PC-3 (cell line): ENCODE measurements around the gene RANGAP1. TPM values are rescaled to one million over a fixed set of nuclear protein-coding genes. Genes with fewer than 3 reads are reported as not detected.

ENCODE experiments used
- ATAC-seq: fragments of 200-7000 bp; cut with Tn5 transposase; 2 replicates; pipeline ENCODE4 v1.9.1; 2020; ENCODE audit warnings: mild to moderate bottlenecking, moderate library complexity
- BruUV-seq: library from RNA; stranded (reverse); fragments of 400-500 nt; replicated peaks from 2 replicates; lab custom pipeline; 2021; lab: Mats Ljungman, UMichigan
- CTCF ChIA-PET: fragments of 300-600 bp; sonication (Branson Sonifier 250); formaldehyde crosslinking; loops from one replicate; lab custom pipeline; 2022; ENCODE audit warnings: antibody characterized with exemption; lab: Charles Lee
- POLR2A ChIA-PET: fragments of 300-600 bp; sonication (Branson Sonifier 250); formaldehyde crosslinking; loops from one replicate; lab custom pipeline; 2022; ENCODE audit warnings: antibody characterized with exemption; ENCODE audit not compliant: unreplicated experiment; lab: Charles Lee
- DNase-seq: peaks from one replicate; pipeline ENCODE4 v3.0.0-alpha.2; 2015
- H2AFZ ChIP-seq: fragments of 300-600 bp; sonication (generic); 2 replicates; pipeline ENCODE4 v1.6.0; 2016; ENCODE audit warnings: antibody characterized with exemption, low read length
- H3F3A ChIP-seq: fragments of 300-600 bp; sonication (generic); one replicate; pipeline ENCODE4 v1.6.0; 2017; ENCODE audit warnings: antibody characterized with exemption, low read length, control low read depth, mild to moderate bottlenecking; ENCODE audit not compliant: unreplicated experiment
- H3K27ac ChIP-seq: fragments of 300-600 bp; sonication (generic); 2 replicates; pipeline ENCODE4 v1.5.1; 2016; ENCODE audit warnings: mild to moderate bottlenecking, low read length
- H3K27me3 ChIP-seq: fragments of 300-600 bp; sonication (generic); 2 replicates; pipeline ENCODE4 v1.6.1; 2016; ENCODE audit warnings: low read length, mixed read lengths
- H3K36me3 ChIP-seq: fragments of 300-600 bp; sonication (generic); 2 replicates; pipeline ENCODE4 v1.6.1; 2016; ENCODE audit warnings: low read depth, mixed run types, low read length, mixed read lengths
- H3K4me1 ChIP-seq: fragments of 300-600 bp; sonication (generic); 2 replicates; pipeline ENCODE4 v1.5.1; 2016; ENCODE audit warnings: low read length; ENCODE audit not compliant: insufficient read depth
- H3K4me2 ChIP-seq: fragments of 300-600 bp; sonication (generic); 2 replicates; pipeline ENCODE4 v1.6.0; 2016; ENCODE audit warnings: low read length
- H3K4me3 ChIP-seq: fragments of 300-600 bp; sonication (generic); 2 replicates; pipeline ENCODE4 v1.5.1; 2016; ENCODE audit warnings: mild to moderate bottlenecking, low read length, mixed read lengths
- H3K79me2 ChIP-seq: fragments of 300-600 bp; sonication (generic); 2 replicates; pipeline ENCODE4 v1.6.1; 2017; ENCODE audit warnings: low read length, mixed read lengths
- H3K9ac ChIP-seq: fragments of 300-600 bp; sonication (generic); 2 replicates; pipeline ENCODE4 v1.6.0; 2016; ENCODE audit warnings: mild to moderate bottlenecking, low read length
- H3K9me2 ChIP-seq: fragments of 300-600 bp; sonication (generic); replicated peaks from 2 replicates; pipeline ENCODE4 v1.6.1; 2016; ENCODE audit warnings: mixed run types, low read length, mixed read lengths
- H3K9me3 ChIP-seq: fragments of 300-600 bp; sonication (generic); 2 replicates; pipeline ENCODE4 v1.6.1; 2016; ENCODE audit warnings: low read length, mixed read lengths
- H4K20me1 ChIP-seq: fragments of 300-600 bp; sonication (generic); 2 replicates; pipeline ENCODE4 v1.6.1; 2016; ENCODE audit warnings: low read length, mixed read lengths
- CTCF ChIP-seq: fragments of 300-600 bp; sonication (generic); conservative IDR thresholded peaks from 2 replicates; pipeline ENCODE4 v1.5.1; 2017; ENCODE audit warnings: antibody characterized with exemption, low read depth, mild to moderate bottlenecking, low read length
- EZH2 ChIP-seq: fragments of 300-600 bp; sonication (generic); IDR thresholded peaks from one replicate; pipeline ENCODE4 v1.6.1; 2017; ENCODE audit warnings: antibody characterized with exemption, mild to moderate bottlenecking, low read length; ENCODE audit not compliant: unreplicated experiment
- EZH2phosphoT487 ChIP-seq: fragments of 300-600 bp; sonication (generic); IDR thresholded peaks from 2 replicates; pipeline ENCODE4 v1.6.1; 2018; ENCODE audit warnings: mild to moderate bottlenecking, antibody characterized with exemption, low read length, borderline replicate concordance
- intact Hi-C: fragments of 100-400 bp; cut with micrococcal nuclease; formaldehyde crosslinking; loops from 2 replicates; pipeline ENCODE4 v1.9.0; 2023
- total RNA-seq: library from RNA; depleted of rRNA; stranded (reverse); fragments of >200 nt; gene quantifications from 2 replicates; pipeline ENCODE4 v1.2.3, GENCODE V29; 2014

The RANGAP1 gene
- total RNA-seq, 1 experiment from 2014 or later = 99.0 TPM

- ChIA-PET POLR2A (interaction anchor here (0.6 kb wide), 1 partner anchor 426 kb away, joined by 5 read pairs; no protein-coding TSS in a partner anchor), CTCF (no interaction called here)
- H3K9ac ChIP-seq = peak overlapping the region; percentile 99
- peak overlapping the region; percentile 55 for H3K27ac ChIP-seq
- H3K79me2 ChIP-seq = peaks cover 61% of the 10 kb centered on the region
- DNase-seq (no peak), ATAC-seq (no peak)
- BruUV-seq = no TSS peak
- no peaks in the 10 kb centered on the region for H3K9me2 ChIP-seq
- peak overlapping the region; percentile 97 for H3K4me2 ChIP-seq
- no peaks in the 10 kb centered on the region for H3K9me3 ChIP-seq
- no peak for TF ChIP-seq EZH2
- TF ChIP-seq EZH2phosphoT487 = no peak
- TF ChIP-seq CTCF = no peak
- H3K36me3 ChIP-seq = no peaks in the 10 kb centered on the region
- H3F3A ChIP-seq = no peaks in the 10 kb centered on the region
- peaks cover 21% of the 10 kb centered on the region for H3K4me1 ChIP-seq
- H2AFZ ChIP-seq = peak overlapping the region; percentile 82; the same call in 1 of the 2 replicates
- H3K27me3 ChIP-seq = no peaks in the 10 kb centered on the region
- peaks cover 3% of the 10 kb centered on the region; the same call in 1 of the 2 replicates for H4K20me1 ChIP-seq
- intact Hi-C loops = no loop called here
- H3K4me3 ChIP-seq = peak overlapping the region; percentile 95
These were observed 16.2 kb upstream of the RANGAP1 start for GRCh38 chr22:41302021-41302767.

DNA sequence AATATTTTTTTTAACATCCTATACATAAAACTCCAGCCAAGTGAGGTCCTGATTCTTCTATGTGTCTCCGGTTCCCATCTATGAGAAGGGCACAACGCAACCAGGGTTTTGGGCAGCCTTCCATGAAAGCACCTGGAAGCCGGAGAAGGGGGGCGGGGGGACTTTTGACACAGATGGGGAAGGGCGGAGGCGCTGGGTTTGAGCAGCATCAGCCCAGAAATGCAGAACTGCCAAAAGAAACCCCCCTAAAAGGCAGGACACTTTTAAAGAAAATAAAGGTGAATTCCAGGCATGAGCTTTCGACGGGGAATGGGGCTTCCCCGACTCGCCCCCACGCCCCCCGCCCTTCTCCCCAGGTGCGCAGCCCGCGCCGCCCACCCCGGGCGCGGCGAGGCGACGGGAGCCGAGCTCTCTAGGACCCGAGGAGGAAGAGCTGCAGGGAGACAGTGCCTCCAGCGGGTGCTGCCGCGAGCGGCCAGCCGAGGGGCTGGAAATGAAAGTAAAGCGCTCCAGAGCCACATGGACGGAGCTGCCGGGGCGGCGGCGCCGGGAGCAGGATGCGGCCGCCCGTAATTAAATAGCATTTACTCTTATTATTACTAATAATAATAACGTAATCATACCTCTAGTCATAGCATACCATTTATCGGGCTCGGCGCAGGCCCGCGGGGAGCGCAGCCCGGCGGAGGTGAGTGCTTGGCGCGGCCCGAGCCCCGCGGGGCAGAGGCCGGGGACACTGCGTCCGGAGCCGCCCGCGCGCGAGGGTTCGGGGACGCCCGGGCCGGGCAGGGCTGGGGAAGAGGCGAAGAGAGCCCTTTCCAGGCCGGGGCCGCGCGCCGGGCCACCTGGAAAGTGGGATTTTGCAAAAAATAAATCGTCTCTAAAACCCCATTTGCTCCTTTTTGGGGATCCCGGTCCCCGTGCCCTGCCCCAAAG is 15.4 kb upstream of the RANGAP1 start, which contains the start of gene ZC3H7B:
Gene ZC3H7B, plus strand, starts transcription at position 441 of the 936 bp plus-strand sequence. CDS start 19,136 bp downstream, outside the sequence.
- DNase-seq (peak; percentile 77), ATAC-seq (peak; percentile 84)
- CTCF ChIA-PET = interaction anchor here (0.5 kb wide), 1 partner anchor 8 kb away, joined by 5 read pairs; no protein-coding TSS in a partner anchor
- intact Hi-C loops = loop anchor here (1.0 kb wide), 1 partner anchor 15 kb away; the partner anchor contains the start of gene RANGAP1
- Histone ChIP-seq H3K4me2 (peak within 1 kb of the TSS; percentile 97), H3K4me1 (peaks cover 21% of the 10 kb centered on the region), H3K27me3 (no peaks in the 10 kb centered on the region), H3K79me2 (peaks cover 55% of the 10 kb centered on the region), H3K9ac (peak within 1 kb of the TSS; percentile 99), H3F3A (no peaks in the 10 kb centered on the region), H4K20me1 (peaks cover 3% of the 10 kb centered on the region; the same call in 1 of the 2 replicates), H3K27ac (peak within 1 kb of the TSS; percentile 55), H3K4me3 (peak within 1 kb of the TSS; percentile 95), H3K36me3 (no peaks in the 10 kb centered on the region), H3K9me2 (no peaks in the 10 kb centered on the region), H3K9me3 (no peaks in the 10 kb centered on the region), H2AFZ (peak within 1 kb of the TSS; percentile 82)
- POLR2A ChIA-PET = no interaction called here
- TF ChIP-seq EZH2 (no peak), CTCF (peak; percentile 48), EZH2phosphoT487 (no peak)
- BruUV-seq = no TSS peak
